DMS 273 treated with DMSO at 0.1 percent for 48 hours (cell line): ENCODE results near the gene MAP6.
A peak's percentile ranks its signal among the peaks of the same experiment; 100 is the strongest.
"Not testable (repeated sequence)": the region's sequence is repeated elsewhere in the genome, so short reads cannot be mapped to it uniquely, and the experiment has no call there.

ENCODE experiments used
- DNase-seq: peaks from one replicate; lab custom pipeline; 2025; lab: John Stamatoyannopoulos, UW

MAP6 gene

DNA sequence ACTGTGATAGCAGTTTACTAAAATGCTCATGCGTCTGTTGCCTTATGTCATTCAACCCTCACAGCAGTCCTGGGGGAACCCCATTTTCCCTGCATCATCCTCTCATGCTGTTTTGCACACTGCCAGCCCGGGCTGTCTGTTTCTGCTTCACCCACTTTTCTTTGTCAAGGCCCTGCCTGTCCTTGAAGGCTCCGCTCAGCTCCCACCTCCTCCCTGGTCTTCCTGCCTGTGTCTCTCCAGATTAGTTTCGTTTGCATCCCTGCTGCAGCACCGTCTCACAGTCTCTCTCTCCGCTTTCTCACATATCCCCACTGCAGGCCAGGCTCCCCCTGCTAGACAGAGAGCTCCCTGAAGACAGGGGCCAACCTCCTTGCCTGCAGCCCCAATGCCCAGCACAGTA lies 76.9 kb downstream of the MAP6 start:
- no peak for DNase-seq

DNA sequence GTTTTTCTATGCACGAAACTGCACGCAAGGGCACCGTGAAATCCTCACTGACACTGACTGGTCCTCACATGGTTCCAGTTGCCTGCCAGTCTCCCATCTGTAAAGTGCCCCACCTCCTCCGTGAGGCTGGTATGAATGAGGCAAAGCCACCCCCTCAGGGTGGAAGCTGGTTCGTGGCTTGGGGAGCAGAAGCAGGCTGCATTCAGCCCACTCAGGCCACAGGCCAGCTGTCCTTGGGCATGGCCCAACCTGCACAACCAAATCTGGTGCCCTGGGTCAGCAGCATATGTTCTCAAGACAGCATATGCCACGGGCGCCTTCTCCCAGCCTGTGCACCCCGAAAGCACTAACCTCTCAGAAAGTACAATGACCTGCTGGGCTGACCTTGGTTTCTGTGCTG lies 77.5 kb downstream of the MAP6 start:
- DNase-seq: peak; percentile 7

DNA sequence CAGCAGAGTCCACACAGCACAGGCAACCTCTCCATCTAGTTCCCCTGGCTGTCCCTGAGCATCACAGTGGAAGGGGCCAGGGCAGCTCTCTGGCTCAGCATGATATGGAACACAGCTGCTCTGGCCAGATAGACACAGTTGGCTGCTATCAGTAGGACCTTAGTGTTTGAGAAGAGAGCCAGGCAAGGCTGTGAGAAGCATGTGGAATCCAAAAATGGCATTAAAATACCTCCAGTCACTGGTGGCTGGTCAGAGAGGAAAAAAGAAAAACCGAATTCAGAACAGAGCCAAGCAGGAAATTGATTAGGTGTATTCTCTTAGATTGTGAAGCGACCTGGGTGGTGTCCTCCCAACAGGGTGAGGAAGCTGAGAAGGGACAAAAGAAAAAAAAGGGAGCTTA lies 78.9 kb downstream of the MAP6 start:
- DNase-seq: no peak

DNA sequence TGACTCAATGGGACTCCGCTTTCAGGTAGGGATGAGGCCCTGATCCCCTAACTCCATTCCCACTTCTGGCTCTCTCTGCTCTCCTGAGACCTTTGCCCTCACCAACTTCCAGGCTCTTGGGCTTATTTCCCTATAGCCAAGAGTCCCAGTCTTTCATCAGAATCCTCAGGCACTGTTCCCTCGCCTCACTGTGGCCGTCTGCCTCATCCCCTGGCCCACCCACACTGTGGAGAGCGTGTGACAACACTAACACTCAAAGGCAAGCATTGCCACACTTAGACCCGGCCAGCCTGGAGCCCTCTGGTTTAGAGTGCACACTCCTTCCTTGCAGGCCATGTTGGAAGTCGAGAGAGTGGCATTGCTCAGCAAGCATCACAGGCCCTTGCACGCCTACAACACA lies 79.8 kb downstream of the MAP6 start:
- DNase-seq: no peak

DNA sequence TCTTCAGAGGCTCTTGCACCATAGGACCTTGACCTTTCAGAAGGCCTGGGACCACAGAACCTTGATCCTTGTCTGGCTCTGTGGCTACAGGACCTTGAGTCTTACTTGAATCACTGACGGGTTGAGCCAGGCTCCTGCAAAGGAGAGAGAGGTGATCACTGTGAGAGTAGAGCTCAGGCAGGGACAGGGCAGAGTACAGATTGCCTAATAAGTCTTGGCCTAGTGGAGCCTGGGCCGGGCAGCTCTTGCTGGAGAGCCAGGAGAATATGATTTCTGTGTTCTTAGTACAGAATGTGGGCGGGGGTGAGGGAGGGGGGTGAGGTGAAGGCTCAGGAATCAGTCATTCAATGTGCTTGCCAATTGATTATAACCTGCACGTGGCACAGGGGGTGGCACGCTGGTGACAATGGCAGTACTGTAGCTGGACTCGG lies 80.8 kb downstream of the MAP6 start:
- DNase-seq: no peak

DNA sequence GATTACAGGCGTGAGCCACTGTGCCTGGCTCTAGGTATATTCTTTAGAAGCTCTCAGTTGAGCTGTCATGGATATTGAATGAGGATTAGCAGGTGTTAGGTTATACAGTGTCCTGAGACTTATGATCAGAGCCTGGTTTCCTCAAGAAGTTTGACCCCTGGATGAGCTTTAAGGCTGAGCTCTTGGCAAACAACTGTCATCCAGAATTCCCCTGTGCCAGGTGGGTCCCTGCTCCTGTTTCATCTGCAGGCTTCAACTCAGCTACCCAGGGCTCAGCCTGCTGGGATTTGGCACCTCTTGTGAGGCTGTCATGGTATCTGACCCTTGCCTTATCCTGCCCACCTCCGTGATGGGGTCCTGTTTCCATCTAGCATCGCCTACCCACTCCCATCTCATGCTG lies 82.4 kb downstream of the MAP6 start:
- DNase-seq: no peak

DNA sequence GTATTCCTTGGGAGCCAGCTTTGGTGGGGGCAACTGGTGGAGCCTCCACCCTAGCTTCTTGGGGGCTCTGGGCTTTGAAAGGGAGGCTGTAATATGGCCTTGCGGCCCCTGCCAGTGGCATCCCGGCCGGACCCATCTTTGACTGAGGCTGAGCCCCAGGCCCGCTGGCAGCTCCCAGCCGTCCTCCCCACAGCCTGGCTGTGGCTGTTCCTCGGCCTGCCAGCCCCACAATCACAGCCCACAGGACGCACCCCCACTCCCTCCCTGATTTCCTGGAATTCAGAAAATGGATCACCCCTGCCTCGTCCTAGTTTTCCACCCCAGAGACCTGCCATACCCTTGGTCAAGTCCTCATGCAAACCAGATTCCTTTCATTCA lies 83.6 kb downstream of the MAP6 start:
- DNase-seq: no peak

DNA sequence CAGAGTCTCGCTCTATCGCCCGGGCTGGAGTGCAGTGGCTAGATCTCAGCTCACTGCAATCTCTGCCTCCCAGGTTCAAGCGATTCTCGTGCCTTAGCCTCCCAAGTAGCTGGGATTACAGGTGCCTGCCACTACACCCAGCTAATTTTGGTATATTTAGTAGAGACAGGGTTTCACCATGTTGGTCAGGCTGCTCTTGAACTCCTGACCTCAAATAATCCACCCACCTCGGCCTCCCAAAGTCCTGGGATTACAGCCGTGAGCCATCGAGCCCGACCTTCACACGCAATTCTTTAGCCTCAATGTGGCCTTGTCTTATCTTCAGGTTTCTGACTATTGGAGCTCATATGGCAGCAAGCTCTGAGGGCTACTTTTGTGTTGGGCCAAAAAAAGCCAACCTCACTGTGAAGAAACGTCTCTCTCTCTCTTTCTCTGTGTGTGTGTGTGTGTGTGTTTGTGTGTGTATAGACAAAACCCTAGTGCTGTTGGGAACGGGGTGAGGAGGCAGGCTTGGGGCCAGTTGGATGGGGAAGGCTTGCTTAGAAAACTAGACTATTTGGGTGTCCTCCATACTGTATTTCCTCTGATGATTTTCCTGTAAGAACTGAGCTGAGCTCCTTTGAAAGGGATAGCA lies 84.1 kb downstream of the MAP6 start:
- not testable (repeated sequence) for DNase-seq

DNA sequence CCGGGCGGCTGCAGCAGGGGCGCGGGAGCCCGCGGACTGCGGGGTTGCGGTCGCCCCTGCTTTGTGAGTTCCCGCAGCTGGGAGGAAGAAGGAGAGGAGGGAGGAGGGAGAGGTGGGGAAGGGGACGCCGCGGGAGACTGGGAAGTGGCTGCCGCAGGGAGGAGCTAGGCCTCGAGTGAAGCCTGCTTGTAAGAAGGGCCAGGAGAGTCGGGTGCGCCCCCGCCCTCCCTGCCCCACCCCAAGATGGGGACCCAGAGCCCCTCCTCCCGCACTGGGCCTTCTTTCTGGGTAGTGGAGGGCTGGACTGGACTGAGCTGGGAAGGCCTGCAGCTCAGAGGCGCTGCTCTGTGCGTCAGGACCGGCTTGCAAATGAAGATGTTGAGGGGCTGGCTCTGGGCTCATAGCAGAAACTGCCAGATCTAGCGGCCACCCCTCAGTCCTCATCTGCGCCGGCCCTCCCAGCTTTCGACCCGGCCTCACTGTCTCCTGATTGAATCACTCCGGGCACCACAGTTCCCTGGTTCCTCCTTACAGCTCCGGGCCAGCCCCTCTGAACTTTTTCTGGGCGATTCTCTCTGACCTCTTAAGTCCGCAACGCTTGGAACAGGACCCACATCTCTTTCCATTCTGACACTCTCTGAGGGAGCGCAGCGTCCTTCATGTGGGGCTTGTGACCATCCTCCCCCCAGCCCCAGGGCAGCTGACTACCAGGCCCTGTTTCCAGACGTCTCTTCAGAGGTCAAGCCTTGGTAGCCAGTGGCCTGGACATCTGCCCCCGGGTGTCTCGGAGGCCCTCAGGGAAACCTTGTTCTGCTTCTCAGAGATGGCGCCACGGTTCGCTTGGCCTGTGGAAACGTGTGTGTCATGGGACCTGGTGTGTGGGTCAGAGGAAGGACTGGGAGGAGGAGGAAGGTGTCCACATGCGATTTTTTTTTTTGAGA lies 84.8 kb downstream of the MAP6 start:
- DNase-seq: no peak

DNA sequence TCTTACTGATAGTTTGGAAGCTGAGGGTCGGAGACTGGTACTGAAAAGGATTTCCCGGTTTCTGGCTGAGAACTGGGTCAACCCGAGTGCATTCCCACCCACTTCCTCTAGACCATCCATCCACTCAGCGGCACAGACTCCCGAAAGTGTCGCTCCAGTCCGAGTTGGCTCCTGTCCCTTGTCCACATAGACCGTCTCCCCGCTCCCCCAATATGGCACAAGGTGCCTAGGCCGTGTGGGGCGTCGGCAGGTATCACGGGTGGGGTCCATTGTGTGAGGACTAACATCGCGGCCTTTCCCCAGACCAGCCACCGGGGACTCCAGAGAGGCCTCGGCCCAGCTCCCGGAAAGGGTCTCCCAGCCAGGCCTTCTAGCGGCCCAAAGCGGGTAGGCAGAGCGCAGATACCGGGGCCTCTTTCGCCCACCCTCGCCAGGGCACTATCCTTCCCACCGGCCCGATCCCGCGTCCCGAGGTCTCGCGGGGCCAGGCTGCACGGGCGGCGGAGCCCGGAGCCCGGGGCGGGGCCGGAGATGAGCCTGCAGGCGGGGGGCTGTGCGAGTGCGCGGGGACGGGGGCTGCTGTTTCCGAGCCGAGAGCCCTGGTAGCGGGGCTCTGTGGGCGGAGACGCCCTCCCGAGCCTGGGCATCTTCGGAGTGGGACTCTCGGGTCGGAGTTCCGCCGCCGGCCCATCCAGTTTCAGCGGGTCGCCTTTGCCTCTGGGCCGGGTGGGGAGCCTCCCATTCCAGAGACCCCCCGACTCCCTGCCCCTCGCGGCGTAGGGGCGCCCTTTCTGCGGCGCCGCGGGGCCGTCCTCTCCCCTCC lies 85.7 kb downstream of the MAP6 start:
- no peak for DNase-seq

DNA sequence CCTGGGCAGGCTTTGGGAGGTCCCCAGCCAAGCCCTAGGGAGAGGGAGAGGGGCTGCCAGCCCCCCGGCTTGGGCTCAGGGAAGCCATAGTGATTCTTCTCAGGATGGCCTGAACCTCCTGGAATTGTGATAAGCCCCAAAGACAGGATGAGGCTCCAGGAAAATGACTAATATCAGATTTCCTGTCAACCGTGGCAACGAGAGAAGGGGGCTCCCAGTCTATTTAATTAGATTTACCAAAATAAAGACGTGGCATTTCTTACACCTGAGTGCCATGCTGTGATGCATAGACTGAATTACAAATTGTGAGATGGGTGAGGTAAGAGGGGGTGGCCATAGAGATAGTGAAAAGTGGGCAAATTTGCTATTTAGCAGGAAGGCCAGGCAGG lies 86.3 kb downstream of the MAP6 start:
- DNase-seq: no peak

DNA sequence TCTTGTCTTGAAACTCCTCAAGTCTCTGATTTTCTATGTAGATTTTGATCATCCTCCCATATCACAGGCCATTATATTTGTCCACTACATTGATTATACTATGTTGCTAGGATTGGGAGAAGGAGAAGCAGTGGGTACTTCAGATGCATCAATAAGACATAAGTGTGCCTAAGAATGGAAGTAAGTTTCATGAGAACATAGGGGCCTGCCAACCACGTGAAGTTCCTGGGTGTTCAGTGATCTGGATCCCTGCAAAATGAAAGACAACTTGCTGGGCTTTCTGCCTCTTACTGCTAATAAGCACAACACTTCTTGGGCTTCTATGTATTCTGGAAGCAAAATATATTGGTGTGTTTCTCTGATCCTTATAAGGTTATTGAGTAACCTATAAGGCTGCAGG lies 89.0 kb downstream of the MAP6 start:
- no peak for DNase-seq

DNA sequence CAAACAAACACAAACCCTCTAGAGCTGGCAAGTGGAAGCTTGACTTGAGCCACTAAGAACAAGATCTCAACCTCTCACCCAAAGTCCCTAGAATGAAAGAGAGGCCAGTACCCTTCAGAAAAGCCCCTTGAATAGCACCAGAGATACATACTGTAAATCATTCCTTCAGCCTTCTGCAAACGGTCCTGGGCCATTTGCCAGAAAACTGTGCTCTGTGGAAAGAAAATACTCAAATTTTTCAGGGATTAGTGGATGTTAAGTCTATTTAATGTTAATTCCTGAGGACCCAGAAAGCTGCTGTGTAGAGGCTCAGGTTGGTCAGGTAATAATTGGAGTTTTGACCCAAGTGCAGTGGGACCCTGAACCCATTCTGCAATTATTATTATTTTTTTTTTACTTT lies 89.9 kb downstream of the MAP6 start:
- DNase-seq: no peak

DNA sequence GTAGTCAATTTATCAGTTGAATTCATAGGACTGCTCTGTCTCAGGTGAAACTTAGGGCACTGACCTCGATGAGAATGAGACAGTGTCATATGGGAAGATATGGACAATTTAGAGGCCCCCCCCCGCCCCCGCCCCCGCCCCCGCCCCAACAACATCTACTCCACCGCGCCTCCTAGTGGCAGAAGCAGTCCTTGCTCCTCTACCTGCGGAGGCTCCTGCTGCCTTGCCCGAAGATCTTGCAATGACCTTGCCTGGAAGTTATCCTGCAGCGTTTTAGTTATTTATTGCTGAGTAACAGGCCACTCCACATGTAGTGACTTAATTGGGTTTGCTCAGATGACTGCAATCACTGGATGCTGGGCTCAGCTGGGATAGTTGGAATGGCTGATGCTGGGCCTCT lies 91.6 kb downstream of the MAP6 start:
- DNase-seq: no peak

DNA sequence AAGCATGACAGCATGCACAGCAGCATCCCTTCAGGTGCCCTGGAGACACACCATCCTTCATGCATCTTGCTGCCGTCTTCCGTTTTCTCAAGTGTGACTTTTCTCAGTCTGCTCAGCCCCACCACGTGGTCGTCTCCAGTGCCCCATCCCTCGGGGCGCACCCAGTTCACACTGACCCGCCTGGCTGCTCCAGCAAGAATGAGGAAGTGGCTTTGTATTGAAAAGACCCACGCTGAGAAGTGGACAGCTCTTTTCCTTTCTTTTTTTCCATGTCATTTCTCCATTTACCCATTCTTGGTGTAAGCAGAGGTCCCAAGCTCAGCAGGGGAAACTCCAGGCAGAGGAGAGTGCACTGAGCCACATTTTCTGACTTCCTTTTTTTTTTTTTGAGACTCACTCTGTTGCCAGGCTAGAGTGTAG lies 92.3 kb downstream of the MAP6 start:
- no peak for DNase-seq

DNA sequence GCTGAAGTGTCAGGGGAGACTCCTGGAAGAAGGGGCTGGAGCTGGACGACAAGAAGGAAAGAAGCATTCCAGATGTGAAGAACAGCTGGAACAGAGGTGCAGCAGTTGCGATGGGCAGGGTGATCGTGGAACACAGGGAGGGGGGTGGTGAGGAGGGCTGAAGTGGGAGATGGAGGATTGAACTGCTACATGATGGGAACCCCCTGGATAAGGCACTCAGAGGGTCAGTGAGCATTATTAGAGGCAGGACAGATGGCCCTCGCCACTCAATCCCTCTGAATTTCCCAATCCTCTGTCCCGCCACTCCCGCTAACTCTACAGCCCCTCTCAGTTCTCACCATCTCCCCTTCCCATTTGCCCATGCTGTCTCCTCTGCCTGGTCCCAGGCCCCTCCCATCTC lies 92.8 kb downstream of the MAP6 start:
- no peak for DNase-seq

DNA sequence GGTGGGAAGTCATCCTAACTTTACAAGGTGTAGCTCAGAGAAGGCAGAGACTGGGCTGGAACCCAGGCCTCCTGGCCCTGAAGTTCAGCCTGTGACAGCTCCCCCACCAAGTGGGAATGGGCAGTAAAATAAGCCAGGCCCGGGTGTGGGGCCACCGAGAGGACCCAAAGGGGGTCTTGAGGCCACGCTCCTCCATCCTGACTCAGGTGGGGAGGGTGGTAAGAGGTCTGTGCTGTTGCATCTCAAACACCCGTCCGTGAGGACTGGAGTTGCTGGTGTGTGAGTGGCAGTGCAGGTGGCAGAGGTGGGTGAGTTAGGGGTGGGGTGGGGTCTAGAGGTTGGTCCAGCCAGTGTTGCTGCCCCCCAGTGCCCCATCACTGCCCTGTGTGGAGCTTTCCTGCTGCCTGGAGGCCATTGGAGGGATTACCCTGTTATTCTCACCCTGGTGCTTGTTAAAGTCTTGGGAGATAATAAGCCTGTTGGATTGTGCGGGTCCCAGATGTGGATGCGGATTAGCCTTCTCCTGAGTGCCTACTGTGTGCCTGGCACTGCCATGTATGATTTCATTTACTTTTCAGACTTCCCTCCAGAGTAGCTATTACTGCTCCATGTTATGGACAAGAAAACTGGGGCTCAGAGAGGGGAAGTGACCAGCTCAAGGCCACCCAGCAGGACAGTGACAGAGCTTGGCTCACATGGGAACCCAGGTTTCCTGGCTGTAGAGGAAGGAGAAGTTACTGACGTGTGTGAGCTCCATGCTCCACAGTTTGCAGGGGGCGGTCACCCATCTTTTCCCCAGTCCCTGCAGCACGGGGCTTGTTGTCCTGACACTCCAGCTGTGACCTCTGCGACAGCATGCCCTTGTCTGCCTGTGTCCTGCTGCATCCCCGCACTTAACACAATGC lies 93.9 kb downstream of the MAP6 start:
- DNase-seq: no peak

DNA sequence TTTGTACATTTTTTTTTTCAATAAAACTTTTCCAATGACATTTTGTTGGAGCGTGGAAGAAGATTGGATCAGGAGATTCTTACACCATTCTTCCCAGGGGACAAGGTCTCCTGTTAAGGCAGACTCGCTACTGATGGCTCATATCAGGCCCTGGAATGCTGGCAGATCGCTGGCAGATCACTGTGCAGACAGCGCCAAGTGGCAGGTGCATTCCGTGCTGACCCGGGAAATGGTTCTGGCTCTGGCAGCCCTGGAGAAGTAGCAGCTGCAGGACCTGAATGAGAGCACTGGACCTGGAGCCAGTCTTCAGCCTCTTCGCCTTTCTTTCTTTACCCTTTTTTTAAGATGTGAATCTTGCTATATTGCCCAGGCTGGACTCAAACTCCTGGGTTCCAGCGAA lies 96.1 kb downstream of the MAP6 start:
- no peak for DNase-seq

DNA sequence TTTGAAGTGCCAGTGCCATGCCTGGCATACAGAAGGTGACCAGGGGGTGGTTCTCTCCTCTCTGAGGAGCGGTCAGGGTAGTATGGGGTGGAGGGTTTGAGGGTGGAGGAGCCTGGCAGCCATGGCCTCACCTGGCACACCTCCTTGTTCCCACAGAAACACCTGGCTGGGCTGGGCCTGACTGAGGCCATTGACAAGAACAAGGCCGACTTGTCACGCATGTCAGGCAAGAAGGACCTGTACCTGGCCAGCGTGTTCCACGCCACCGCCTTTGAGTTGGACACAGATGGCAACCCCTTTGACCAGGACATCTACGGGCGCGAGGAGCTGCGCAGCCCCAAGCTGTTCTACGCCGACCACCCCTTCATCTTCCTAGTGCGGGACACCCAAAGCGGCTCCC lies 97.2 kb downstream of the MAP6 start:
- no peak for DNase-seq

DNA sequence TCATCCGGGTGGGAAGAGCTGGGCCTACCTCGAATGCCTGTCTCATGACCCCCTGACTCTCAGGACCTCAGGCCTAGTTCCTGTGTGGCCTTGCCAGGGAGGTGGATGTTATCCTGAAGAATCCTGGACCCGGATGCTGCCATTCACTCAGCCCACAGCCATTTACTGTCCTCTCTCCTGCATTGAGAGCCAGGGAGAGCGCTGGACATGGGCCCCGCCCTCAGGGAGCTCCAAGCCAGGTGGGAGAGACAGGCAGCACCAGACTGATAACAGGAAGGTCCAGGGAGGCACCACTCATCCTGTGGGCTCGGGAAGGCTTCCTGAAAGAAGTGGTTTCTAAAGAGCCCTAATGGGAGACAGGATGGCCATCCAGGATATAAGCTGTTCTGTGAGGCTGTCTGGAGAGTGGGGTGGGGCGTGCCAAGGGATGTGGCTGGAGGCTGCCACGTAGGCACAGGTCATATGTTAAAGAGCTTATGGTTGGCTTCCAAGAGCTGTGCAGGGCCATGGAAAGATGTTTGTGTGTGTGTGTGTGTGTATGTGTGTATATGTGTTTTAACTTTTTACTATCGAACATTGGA lies 98.2 kb downstream of the MAP6 start:
- DNase-seq: no peak

DNA sequence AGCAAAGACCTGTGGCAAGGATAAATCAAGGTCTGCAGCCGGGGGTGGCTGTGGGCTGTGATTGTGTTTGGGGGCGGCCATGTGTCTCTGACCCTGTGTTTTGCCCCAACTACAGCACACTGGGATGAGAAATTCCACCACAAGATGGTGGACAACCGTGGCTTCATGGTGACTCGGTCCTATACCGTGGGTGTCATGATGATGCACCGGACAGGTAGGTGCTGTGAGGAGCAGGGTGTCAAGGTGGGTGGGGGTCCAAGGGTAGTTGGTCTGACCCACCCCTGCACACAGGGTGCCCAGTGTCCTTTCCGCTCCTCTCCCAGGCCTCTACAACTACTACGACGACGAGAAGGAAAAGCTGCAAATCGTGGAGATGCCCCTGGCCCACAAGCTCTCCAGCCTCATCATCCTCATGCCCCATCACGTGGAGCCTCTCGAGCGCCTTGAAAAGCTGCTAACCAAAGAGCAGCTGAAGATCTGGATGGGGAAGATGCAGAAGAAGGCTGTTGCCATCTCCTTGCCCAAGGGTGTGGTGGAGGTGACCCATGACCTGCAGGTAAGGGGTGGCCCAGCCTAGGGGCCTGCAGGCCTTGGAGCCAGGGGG lies 100.1 kb downstream of the MAP6 start:
- DNase-seq: no peak
